Type B pancreatic cell (in vitro differentiated cells): Measurements from ENCODE around the gene MLN. TPM values are rescaled to one million over a fixed set of nuclear protein-coding genes. Genes with fewer than 3 reads are reported as not detected.

Experiments
- DNase-seq: peaks from one replicate; pipeline ENCODE4 v3.0.0; 2021; ENCODE audit warnings: mixed read lengths; ENCODE audit not compliant: unreplicated experiment; ENCODE audit errors: extremely low spot score
- H3K27ac Mint-ChIP-seq: 2 replicates; pipeline ENCODE4 v1.8.0; 2021; ENCODE audit warnings: mild to moderate bottlenecking, mixed read lengths
- H3K27me3 Mint-ChIP-seq: 2 replicates; pipeline ENCODE4 v1.8.0; 2021; ENCODE audit warnings: mixed read lengths
- H3K36me3 Mint-ChIP-seq: 2 replicates; pipeline ENCODE4 v1.8.0; 2021; ENCODE audit warnings: mixed read lengths
- H3K4me1 Mint-ChIP-seq: one replicate; pipeline ENCODE4 v1.8.0; 2021; ENCODE audit warnings: mixed read lengths; ENCODE audit not compliant: unreplicated experiment
- H3K4me3 Mint-ChIP-seq: 2 replicates; pipeline ENCODE4 v1.8.0; 2021; ENCODE audit warnings: mild to moderate bottlenecking, mixed read lengths
- H3K9me3 Mint-ChIP-seq: 2 replicates; pipeline ENCODE4 v1.8.0; 2021; ENCODE audit warnings: mixed read lengths
- total RNA-seq: library from RNA; stranded (reverse); gene quantifications from 2 replicates; pipeline ENCODE4 v1.2.1, GENCODE V29; 2021; ENCODE audit warnings: low replicate concordance
- TF ChIP-seq, protein P1 (sequence below): fragments of 200-600 bp; sonication (generic); conservative IDR thresholded peaks from 2 replicates; pipeline ENCODE4 v1.5.0; 2021; ENCODE audit warnings: antibody characterized with exemption, mild to moderate bottlenecking

Gene MLN
- total RNA-seq, 1 donor from 2014 or later, result 0.65 TPM

- no peaks in the 10 kb centered on the region for H3K9me3 Mint-ChIP-seq
- no peaks in the 10 kb centered on the region for H3K27me3 Mint-ChIP-seq
- H3K27ac Mint-ChIP-seq, result no peak overlapping the region
- H3K4me1 Mint-ChIP-seq, result peaks cover 65% of the 10 kb centered on the region
- peaks cover 22% of the 10 kb centered on the region for H3K36me3 Mint-ChIP-seq
- H3K4me3 Mint-ChIP-seq, result peak overlapping the region; percentile 96
- DNase-seq, result no peak
- TF ChIP-seq, protein P1, sequence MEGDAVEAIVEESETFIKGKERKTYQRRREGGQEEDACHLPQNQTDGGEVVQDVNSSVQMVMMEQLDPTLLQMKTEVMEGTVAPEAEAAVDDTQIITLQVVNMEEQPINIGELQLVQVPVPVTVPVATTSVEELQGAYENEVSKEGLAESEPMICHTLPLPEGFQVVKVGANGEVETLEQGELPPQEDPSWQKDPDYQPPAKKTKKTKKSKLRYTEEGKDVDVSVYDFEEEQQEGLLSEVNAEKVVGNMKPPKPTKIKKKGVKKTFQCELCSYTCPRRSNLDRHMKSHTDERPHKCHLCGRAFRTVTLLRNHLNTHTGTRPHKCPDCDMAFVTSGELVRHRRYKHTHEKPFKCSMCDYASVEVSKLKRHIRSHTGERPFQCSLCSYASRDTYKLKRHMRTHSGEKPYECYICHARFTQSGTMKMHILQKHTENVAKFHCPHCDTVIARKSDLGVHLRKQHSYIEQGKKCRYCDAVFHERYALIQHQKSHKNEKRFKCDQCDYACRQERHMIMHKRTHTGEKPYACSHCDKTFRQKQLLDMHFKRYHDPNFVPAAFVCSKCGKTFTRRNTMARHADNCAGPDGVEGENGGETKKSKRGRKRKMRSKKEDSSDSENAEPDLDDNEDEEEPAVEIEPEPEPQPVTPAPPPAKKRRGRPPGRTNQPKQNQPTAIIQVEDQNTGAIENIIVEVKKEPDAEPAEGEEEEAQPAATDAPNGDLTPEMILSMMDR, result no peak
Measured at GRCh38 chr6:33786736-33787135, 17.1 kb downstream of the MLN start.

- H3K27ac Mint-ChIP-seq, result no peak overlapping the region
- TF ChIP-seq, protein P1, result no peak
- H3K4me3 Mint-ChIP-seq, result no peak overlapping the region
- H3K27me3 Mint-ChIP-seq, result no peaks in the 10 kb centered on the region
- no peaks in the 10 kb centered on the region for H3K9me3 Mint-ChIP-seq
- DNase-seq, result no peak
- H3K36me3 Mint-ChIP-seq, result peaks cover 22% of the 10 kb centered on the region
- peaks cover 57% of the 10 kb centered on the region for H3K4me1 Mint-ChIP-seq
Measured at GRCh38 chr6:33785778-33786177, 18.0 kb downstream of the MLN start.

GRCh38 chr6:33784787-33785186 is 19.0 kb downstream of the MLN start:
- Mint-ChIP-seq H3K27ac (no peak overlapping the region), H3K27me3 (no peaks in the 10 kb centered on the region), H3K9me3 (no peaks in the 10 kb centered on the region), H3K4me3 (no peak overlapping the region), H3K36me3 (peaks cover 26% of the 10 kb centered on the region), H3K4me1 (peaks cover 49% of the 10 kb centered on the region)
- DNase-seq, result no peak
- TF ChIP-seq, protein P1, result no peak

DNA sequence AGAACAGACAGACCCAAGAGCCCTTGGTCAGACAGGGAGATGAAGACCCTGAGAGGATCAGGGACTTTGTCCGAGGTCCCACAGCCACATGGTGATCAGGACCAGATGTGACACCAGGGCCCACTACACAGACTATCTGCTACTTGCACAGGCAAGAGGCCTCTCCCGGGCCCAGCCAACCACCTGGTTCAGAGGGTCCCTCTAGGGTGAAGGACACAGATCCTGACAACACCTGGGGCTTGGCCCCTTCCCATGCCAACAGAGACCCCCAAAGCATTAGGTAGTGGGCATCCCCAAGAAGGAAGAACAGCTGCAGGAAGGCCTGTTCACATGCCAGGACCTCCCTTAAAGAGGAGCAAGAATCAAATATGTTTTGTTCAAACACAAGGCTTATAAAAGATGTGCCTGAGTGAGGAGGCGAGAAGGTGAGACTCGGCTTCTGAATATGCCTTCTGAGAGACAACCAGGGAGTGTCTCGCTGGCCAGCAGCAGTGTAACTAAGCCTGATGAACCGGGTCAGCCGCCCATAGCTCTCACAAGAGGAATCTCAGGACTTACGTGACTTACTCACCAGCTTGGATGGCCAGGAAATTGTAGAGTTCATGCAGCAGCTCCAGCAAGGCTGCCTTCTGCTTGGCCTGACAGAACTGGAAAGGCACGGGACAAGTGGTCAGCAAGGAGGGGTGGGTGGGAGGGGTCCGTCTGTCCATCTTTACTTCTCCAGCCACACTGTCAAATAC is 19.9 kb downstream of the MLN start:
- Mint-ChIP-seq H3K27me3 (no peaks in the 10 kb centered on the region), H3K4me3 (no peak overlapping the region), H3K36me3 (peaks cover 26% of the 10 kb centered on the region), H3K9me3 (no peaks in the 10 kb centered on the region), H3K27ac (no peak overlapping the region), H3K4me1 (peaks cover 46% of the 10 kb centered on the region)
- TF ChIP-seq, protein P1, result no peak
- no peak for DNase-seq

GRCh38 chr6:33782561-33782960 is 21.2 kb downstream of the MLN start:
- TF ChIP-seq, protein P1, result no peak
- H3K4me3 Mint-ChIP-seq, result no peak overlapping the region
- no peak overlapping the region for H3K27ac Mint-ChIP-seq
- H3K27me3 Mint-ChIP-seq, result no peaks in the 10 kb centered on the region
- H3K4me1 Mint-ChIP-seq, result peaks cover 43% of the 10 kb centered on the region
- peaks cover 31% of the 10 kb centered on the region for H3K36me3 Mint-ChIP-seq
- no peak for DNase-seq
- no peaks in the 10 kb centered on the region for H3K9me3 Mint-ChIP-seq
